ENCODE data around the gene BORA.
"Not testable (repeated sequence)": the region's sequence is repeated elsewhere in the genome, so short reads cannot be mapped to it uniquely, and the experiment has no call there.

The BORA gene

GRCh38 chr13:72728290-72728605 lies 525 bp downstream of the BORA start:
- Mint-ChIP-seq H3K36me3 (ENCODE audit: low read depth) (peaks cover 53% of the 10 kb centered on the region), H3K27ac (peak overlapping the region; percentile 94), H3K4me3 (peak overlapping the region; percentile 96), H3K27me3 (ENCODE audit: low read depth) (no peaks in the 10 kb centered on the region), H3K9me3 (peaks cover under 1% of the 10 kb centered on the region), H3K4me1 (ENCODE audit: low read depth) (peaks cover 43% of the 10 kb centered on the region)
- no peak for DNase-seq (ENCODE audit: low spot score)

- DNase-seq (ENCODE audit: low spot score), result no peak
- Mint-ChIP-seq H3K27me3 (ENCODE audit: low read depth) (no peaks in the 10 kb centered on the region), H3K27ac (no peak overlapping the region), H3K36me3 (ENCODE audit: low read depth) (peaks cover 66% of the 10 kb centered on the region), H3K4me3 (no peak overlapping the region), H3K4me1 (ENCODE audit: low read depth) (peaks cover 44% of the 10 kb centered on the region), H3K9me3 (peaks cover 5% of the 10 kb centered on the region)
These were observed 9.3 kb downstream of the BORA start for GRCh38 chr13:72737033-72737432.

- H3K36me3 Mint-ChIP-seq (ENCODE audit: low read depth), result peaks cover 63% of the 10 kb centered on the region
- H3K27ac Mint-ChIP-seq, result no peak overlapping the region
- H3K4me3 Mint-ChIP-seq, result no peak overlapping the region
- H3K27me3 Mint-ChIP-seq (ENCODE audit: low read depth), result no peaks in the 10 kb centered on the region
- no peak for DNase-seq (ENCODE audit: low spot score)
- no peaks in the 10 kb centered on the region for H3K9me3 Mint-ChIP-seq
- H3K4me1 Mint-ChIP-seq (ENCODE audit: low read depth), result peaks cover 34% of the 10 kb centered on the region
These were observed 12.3 kb downstream of the BORA start for GRCh38 chr13:72740015-72740414.

GRCh38 chr13:72745260-72745659 lies 17.5 kb downstream of the BORA start:
- H3K4me3 Mint-ChIP-seq, result no peak overlapping the region

GRCh38 chr13:72751220-72751619 lies 23.5 kb downstream of the BORA start:
- no peak overlapping the region for H3K4me3 Mint-ChIP-seq
- no peak for DNase-seq (ENCODE audit: low spot score)
- H3K36me3 Mint-ChIP-seq (ENCODE audit: low read depth), result peaks cover 74% of the 10 kb centered on the region
- no peaks in the 10 kb centered on the region for H3K27me3 Mint-ChIP-seq (ENCODE audit: low read depth)
- H3K9me3 Mint-ChIP-seq, result no peaks in the 10 kb centered on the region
- H3K27ac Mint-ChIP-seq, result no peak overlapping the region
- H3K4me1 Mint-ChIP-seq (ENCODE audit: low read depth), result peaks cover 12% of the 10 kb centered on the region

More at GRCh38 chr13:72745260-72745659, 17.5 kb downstream of the BORA start:
- no peak for DNase-seq (ENCODE audit: low spot score)
- no peaks in the 10 kb centered on the region for H3K27me3 Mint-ChIP-seq (ENCODE audit: low read depth)
- no peak overlapping the region for H3K27ac Mint-ChIP-seq
- H3K36me3 Mint-ChIP-seq (ENCODE audit: low read depth), result peaks cover 61% of the 10 kb centered on the region
- peaks cover 17% of the 10 kb centered on the region for H3K4me1 Mint-ChIP-seq (ENCODE audit: low read depth)
- H3K9me3 Mint-ChIP-seq, result no peaks in the 10 kb centered on the region

- H3K4me1 Mint-ChIP-seq (ENCODE audit: low read depth), result peaks cover 9% of the 10 kb centered on the region
- no peaks in the 10 kb centered on the region for H3K27me3 Mint-ChIP-seq (ENCODE audit: low read depth)
- peaks cover 64% of the 10 kb centered on the region for H3K36me3 Mint-ChIP-seq (ENCODE audit: low read depth)
- H3K4me3 Mint-ChIP-seq, result no peak overlapping the region
- H3K9me3 Mint-ChIP-seq, result no peaks in the 10 kb centered on the region
- no peak overlapping the region for H3K27ac Mint-ChIP-seq
- DNase-seq (ENCODE audit: low spot score), result no peak
These were observed 26.4 kb downstream of the BORA start for GRCh38 chr13:72754111-72754510.

GRCh38 chr13:72757792-72758535 lies 30.2 kb downstream of the BORA start:
- no peak for DNase-seq (ENCODE audit: low spot score)

GRCh38 chr13:72760189-72760588 lies 32.5 kb downstream of the BORA start:
- H3K4me1 Mint-ChIP-seq (ENCODE audit: low read depth), result no peaks in the 10 kb centered on the region
- no peaks in the 10 kb centered on the region for H3K27me3 Mint-ChIP-seq (ENCODE audit: low read depth)
- no peak overlapping the region for H3K4me3 Mint-ChIP-seq
- no peak for DNase-seq (ENCODE audit: low spot score)
- H3K36me3 Mint-ChIP-seq (ENCODE audit: low read depth), result peaks cover 63% of the 10 kb centered on the region
- H3K9me3 Mint-ChIP-seq, result no peaks in the 10 kb centered on the region
- H3K27ac Mint-ChIP-seq, result no peak overlapping the region

More at GRCh38 chr13:72757792-72758535, 30.2 kb downstream of the BORA start:
- H3K27ac Mint-ChIP-seq, result no peak overlapping the region
- H3K4me3 Mint-ChIP-seq, result no peak overlapping the region
- no peaks in the 10 kb centered on the region for H3K4me1 Mint-ChIP-seq (ENCODE audit: low read depth)
- H3K9me3 Mint-ChIP-seq, result no peaks in the 10 kb centered on the region
- peaks cover 60% of the 10 kb centered on the region for H3K36me3 Mint-ChIP-seq (ENCODE audit: low read depth)
- H3K27me3 Mint-ChIP-seq (ENCODE audit: low read depth), result no peaks in the 10 kb centered on the region

DNA sequence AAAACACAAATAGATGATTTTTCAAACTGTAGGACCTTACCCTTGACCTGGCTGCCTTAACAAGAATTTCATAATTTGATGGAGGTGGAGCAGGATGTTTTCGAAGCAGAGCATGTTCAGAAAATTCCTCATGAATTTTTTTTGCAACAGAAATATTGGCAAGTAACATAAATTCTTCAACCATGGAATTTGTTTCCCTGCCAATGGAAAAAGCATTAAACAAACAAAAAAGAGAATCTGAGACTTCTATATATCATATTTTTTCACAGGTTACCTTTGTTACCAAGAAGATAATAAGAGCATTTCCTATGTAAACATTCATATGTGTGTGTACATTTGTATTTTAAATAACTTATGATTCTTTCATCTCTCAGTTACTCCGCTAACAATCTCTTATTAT lies 35.7 kb downstream of the BORA start:
- Mint-ChIP-seq H3K36me3 (ENCODE audit: low read depth) (peaks cover 75% of the 10 kb centered on the region), H3K27me3 (ENCODE audit: low read depth) (no peaks in the 10 kb centered on the region), H3K4me1 (ENCODE audit: low read depth) (no peaks in the 10 kb centered on the region), H3K27ac (no peak overlapping the region), H3K4me3 (no peak overlapping the region), H3K9me3 (no peaks in the 10 kb centered on the region)
- no peak for DNase-seq (ENCODE audit: low spot score)

DNA sequence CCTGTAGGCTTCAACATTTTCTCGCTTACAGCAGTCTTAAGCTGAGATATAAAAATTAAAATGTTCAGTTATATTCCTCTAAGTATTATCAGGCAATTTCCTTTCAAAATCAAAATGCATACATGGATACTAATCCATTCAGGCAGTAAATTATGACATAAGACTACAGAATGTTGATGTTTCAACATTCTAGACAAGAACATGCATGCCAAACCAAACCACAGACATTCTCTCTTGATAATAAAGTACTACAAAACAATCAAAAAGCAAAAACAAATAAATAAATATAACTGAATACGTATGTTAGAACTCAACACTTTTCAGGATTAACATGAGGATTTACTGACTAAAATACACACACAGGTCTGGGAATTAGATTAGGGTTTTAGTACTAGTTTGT lies 46.3 kb downstream of the BORA start:
- DNase-seq (ENCODE audit: low spot score), result no peak
- no peak overlapping the region for H3K27ac Mint-ChIP-seq
- H3K36me3 Mint-ChIP-seq (ENCODE audit: low read depth), result peaks cover 58% of the 10 kb centered on the region

DNA sequence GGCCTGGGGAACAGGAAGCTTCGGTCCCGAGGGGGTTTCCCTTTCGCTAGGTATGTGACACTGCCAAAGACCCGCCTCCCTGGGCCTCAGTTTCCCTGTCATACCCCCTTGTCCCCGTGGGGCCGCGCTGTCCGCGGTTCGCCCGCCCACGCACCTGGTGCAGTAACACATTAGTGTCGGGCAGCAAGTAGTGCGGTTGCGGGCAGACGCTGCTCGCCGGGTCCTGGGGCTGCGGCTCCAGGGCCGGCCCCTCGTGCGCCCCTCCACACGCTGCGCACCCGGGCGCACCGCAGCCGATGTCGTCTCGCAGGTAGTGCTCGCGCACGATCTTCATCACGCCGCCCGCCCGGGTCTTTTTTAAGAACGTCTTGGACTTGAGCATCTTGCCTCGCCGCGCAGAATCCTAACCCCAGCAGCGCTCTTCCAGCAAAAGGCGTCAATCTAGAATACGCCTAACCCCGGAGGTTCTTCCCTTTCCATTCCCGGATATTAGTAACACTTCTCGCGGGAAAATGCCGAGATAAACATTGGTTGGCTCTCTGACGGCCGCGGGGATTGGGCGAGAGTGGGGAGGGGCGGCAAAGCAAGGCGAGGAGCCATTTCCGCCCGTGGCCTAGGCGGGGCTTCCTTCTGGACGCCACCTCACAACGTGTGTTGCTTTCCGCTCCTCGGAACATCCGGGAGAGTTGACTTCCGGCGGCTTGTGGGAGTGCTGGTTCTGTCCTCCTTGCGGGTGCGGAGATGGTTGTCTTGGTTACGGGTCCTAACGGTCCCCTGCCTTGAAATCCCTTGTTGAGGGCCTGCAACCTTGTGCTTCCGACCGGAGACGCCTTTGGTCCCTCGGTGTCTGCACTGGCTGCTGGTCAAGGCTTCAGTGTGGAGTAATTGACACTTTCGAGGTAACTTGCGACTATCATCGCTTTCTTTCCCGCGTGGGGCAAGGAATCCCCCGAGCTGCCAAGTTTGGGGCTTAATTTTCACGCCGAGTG lies 54.0 kb downstream of the BORA start, which contains the start of the genes DIS3 and PIBF1:
Gene DIS3 (minus strand): TSS at position 450 of the 989 bp plus-strand sequence. CDS start 68 bp downstream, at position 382.
Gene PIBF1 (plus strand): TSS at position 683 of the 989 bp plus-strand sequence. CDS start 1,337 bp downstream, outside the sequence.
- peak within 1 kb of the TSS; percentile 93 for H3K4me3 Mint-ChIP-seq
- peak within 1 kb of the TSS; percentile 98 for H3K27ac Mint-ChIP-seq
- peak; percentile 98 for DNase-seq (ENCODE audit: low spot score)
- peaks cover 43% of the 10 kb centered on the region for H3K36me3 Mint-ChIP-seq (ENCODE audit: low read depth)
- no peaks in the 10 kb centered on the region for H3K9me3 Mint-ChIP-seq
- peaks cover 43% of the 10 kb centered on the region for H3K4me1 Mint-ChIP-seq (ENCODE audit: low read depth)
- no peaks in the 10 kb centered on the region for H3K27me3 Mint-ChIP-seq (ENCODE audit: low read depth)

More for the DNA sequence above, 46.3 kb downstream of the BORA start:
- Mint-ChIP-seq H3K4me1 (ENCODE audit: low read depth) (peaks cover 11% of the 10 kb centered on the region), H3K27me3 (ENCODE audit: low read depth) (no peaks in the 10 kb centered on the region), H3K4me3 (no peak overlapping the region), H3K9me3 (no peaks in the 10 kb centered on the region)

DNA sequence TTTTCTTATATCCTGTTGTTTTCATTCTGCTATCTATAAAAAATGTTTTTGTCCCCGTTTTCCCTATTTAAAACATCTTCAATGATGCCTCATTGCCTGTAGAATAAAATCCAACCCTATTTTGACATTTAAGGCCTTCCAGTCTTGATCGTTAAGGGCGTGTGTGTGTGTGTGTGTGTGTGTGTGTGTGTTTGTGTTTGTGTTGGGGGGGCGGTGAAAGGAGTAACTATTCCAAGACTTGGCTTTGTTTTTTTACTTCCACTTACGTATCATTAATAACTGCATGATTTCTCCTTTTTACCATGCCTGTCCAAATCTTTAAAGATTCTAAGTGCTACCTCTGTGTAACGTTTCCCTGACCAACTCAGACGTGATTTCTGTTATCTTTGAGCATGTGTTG lies 55.0 kb downstream of the BORA start:
- Mint-ChIP-seq H3K9me3 (no peaks in the 10 kb centered on the region), H3K36me3 (ENCODE audit: low read depth) (peaks cover 33% of the 10 kb centered on the region), H3K27me3 (ENCODE audit: low read depth) (no peaks in the 10 kb centered on the region), H3K4me3 (peak overlapping the region; percentile 93), H3K4me1 (ENCODE audit: low read depth) (peaks cover 43% of the 10 kb centered on the region), H3K27ac (peak overlapping the region; percentile 98)
- no peak for DNase-seq (ENCODE audit: low spot score)

- H3K27me3 Mint-ChIP-seq (ENCODE audit: low read depth); H3K4me3 Mint-ChIP-seq; H3K27ac Mint-ChIP-seq; H3K9me3 Mint-ChIP-seq; DNase-seq (ENCODE audit: low spot score): not testable (repeated sequence)
- peaks cover 30% of the 10 kb centered on the region for H3K36me3 Mint-ChIP-seq (ENCODE audit: low read depth)
- peaks cover 33% of the 10 kb centered on the region for H3K4me1 Mint-ChIP-seq (ENCODE audit: low read depth)
These were observed 57.0 kb downstream of the BORA start for GRCh38 chr13:72784679-72785078.

GRCh38 chr13:72788831-72789230 lies 61.1 kb downstream of the BORA start:
- Mint-ChIP-seq H3K36me3 (ENCODE audit: low read depth) (peaks cover 48% of the 10 kb centered on the region), H3K27ac (no peak overlapping the region), H3K4me1 (ENCODE audit: low read depth) (peaks cover 16% of the 10 kb centered on the region)

More at GRCh38 chr13:72788831-72789230, 61.1 kb downstream of the BORA start:
- no peak for DNase-seq (ENCODE audit: low spot score)
- Mint-ChIP-seq H3K4me3 (no peak overlapping the region), H3K9me3 (peaks cover 4% of the 10 kb centered on the region), H3K27me3 (ENCODE audit: low read depth) (no peaks in the 10 kb centered on the region)

Measured in T-helper 2 cell treated with Interferon-gamma antibody and Interleukin-4, amounts not matched to agents 5 μg/mL and 100 μg/mL, for 36 hours (primary cell).